Measurements from ENCODE around the gene MMP12. TPM values are rescaled to one million over a fixed set of nuclear protein-coding genes. Genes with fewer than 3 reads are reported as not detected.

MMP12 gene
- total RNA-seq, 2 donors from 2014 or later = not detected

DNA sequence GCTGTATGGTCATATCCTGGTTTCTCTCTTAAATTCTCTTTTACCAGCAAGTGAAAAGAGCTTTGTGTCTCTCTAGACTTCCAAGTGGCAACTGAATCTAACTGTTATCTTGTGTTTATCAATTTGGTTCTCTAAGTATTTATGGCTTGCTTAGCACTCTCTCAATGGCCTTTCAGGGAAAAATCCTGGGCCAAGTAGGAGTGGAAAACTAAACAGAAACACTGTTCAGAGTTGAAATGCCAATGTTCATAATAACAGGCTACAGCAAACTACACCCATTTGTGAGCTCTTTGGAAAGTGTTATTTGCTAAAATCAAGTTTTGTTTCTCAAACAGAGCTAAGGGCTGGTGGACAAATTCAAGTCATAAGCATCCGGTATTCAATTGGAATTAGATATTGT lies 10.1 kb downstream of the MMP12 start:
- H3K4me1 ChIP-seq = no peaks in the 10 kb centered on the region
- TF ChIP-seq, protein P1, sequence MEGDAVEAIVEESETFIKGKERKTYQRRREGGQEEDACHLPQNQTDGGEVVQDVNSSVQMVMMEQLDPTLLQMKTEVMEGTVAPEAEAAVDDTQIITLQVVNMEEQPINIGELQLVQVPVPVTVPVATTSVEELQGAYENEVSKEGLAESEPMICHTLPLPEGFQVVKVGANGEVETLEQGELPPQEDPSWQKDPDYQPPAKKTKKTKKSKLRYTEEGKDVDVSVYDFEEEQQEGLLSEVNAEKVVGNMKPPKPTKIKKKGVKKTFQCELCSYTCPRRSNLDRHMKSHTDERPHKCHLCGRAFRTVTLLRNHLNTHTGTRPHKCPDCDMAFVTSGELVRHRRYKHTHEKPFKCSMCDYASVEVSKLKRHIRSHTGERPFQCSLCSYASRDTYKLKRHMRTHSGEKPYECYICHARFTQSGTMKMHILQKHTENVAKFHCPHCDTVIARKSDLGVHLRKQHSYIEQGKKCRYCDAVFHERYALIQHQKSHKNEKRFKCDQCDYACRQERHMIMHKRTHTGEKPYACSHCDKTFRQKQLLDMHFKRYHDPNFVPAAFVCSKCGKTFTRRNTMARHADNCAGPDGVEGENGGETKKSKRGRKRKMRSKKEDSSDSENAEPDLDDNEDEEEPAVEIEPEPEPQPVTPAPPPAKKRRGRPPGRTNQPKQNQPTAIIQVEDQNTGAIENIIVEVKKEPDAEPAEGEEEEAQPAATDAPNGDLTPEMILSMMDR (IDR thresholded peaks at IDR 0.05) = no peak
- DNase-seq (ENCODE audit: low spot score) = no peak
- no peak overlapping the region for H3K4me3 ChIP-seq
- H3K9me3 ChIP-seq = no peaks in the 10 kb centered on the region
- no peak overlapping the region for H3K27ac ChIP-seq
- H3K27me3 ChIP-seq = no peaks in the 10 kb centered on the region
- no peaks in the 10 kb centered on the region for H3K36me3 ChIP-seq

DNA sequence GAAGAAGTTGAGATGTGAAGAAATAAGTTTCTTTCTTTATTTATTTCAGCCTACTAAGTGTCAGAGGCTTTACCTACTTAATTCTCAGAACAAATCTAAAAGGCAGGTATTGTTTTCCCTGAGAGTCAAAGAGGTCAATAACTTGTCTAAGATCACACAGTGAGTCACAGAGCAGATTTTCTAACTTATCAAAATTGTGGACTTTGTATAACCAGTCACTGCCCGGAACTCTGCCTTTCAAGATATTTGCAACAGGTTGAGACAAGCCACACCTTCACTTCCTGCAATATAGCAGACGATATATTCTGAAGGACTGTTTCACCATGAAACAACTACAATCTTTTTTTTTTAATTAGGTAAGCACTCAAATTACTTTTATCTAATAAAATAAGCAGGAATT lies 20.8 kb downstream of the MMP12 start:
- DNase-seq (ENCODE audit: low spot score) = no peak
- Histone ChIP-seq H3K36me3 (no peaks in the 10 kb centered on the region), H3K27ac (no peak overlapping the region), H3K4me1 (no peaks in the 10 kb centered on the region), H3K27me3 (no peaks in the 10 kb centered on the region), H3K4me3 (no peak overlapping the region), H3K9me3 (no peaks in the 10 kb centered on the region)
- TF ChIP-seq, protein P1 (IDR thresholded peaks at IDR 0.05) = no peak

DNA sequence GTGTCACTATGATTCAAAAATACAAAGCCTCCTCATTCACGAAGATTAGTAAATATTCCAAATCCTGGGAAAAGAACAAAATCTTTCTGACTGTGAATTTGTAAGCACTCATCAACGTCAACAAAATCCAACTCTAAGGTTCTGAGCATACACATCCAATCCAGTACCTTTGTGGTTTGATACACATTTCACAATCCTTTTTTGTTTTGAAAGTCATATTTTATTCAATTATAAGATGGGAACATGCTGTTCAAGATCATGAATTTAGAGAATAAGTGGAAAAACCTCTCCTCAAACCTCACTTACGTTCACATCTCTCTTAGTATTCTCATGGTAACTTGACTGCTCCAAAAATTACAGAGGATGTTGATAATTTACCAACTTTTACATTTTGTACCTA lies 21.7 kb downstream of the MMP12 start:
- no peaks in the 10 kb centered on the region for H3K36me3 ChIP-seq
- no peak overlapping the region for H3K4me3 ChIP-seq
- TF ChIP-seq, protein P1 (IDR thresholded peaks at IDR 0.05) = no peak
- H3K9me3 ChIP-seq = no peaks in the 10 kb centered on the region
- no peak for DNase-seq (ENCODE audit: low spot score)
- H3K27me3 ChIP-seq = no peaks in the 10 kb centered on the region
- H3K4me1 ChIP-seq = no peaks in the 10 kb centered on the region
- no peak overlapping the region for H3K27ac ChIP-seq

DNA sequence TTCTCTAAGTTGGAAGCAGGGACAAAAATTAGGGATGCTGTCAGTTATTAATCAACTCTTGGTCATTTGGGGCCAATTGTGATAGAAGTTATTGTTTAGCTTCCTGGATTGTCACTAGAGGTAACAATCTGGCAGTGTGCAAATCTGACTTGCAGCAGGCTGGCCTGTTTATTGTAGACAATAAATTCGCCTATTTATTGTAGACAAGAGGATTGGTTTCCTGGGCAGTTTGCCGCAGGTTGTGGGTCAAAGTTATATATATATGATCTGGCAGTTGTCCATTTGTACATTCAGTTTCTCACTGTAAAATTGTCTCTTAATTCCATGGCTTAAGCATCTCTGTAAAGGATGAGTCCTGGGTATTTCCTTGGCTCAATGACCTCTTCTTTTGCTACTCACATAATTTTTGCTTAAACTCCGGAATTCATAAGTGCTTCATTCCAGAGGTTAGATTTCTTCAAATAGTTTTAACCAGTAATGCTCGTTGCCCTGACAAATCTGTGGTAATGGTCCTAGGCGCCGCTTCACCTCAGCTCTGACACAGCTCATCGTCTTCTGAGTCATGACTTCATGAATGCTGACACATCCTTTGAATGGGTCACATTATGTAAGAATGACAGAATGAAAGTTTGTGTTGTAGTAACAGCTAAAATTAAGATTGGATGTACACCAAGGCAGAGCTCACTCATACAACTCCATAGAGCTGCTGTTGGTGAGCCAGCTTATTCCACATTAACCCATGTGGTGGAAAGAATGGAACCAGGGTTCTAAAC lies 23.6 kb downstream of the MMP12 start:
- TF ChIP-seq, protein P1 (IDR thresholded peaks at IDR 0.05) = no peak
- H3K27me3 ChIP-seq = peaks cover 0 to 2% of the 10 kb centered on the region in 2 donors
- no peaks in the 10 kb centered on the region for H3K4me1 ChIP-seq
- H3K9me3 ChIP-seq = no peaks in the 10 kb centered on the region
- DNase-seq (ENCODE audit: low spot score) = no peak
- H3K4me3 ChIP-seq = no peak overlapping the region
- no peaks in the 10 kb centered on the region for H3K36me3 ChIP-seq
- no peak overlapping the region for H3K27ac ChIP-seq

DNA sequence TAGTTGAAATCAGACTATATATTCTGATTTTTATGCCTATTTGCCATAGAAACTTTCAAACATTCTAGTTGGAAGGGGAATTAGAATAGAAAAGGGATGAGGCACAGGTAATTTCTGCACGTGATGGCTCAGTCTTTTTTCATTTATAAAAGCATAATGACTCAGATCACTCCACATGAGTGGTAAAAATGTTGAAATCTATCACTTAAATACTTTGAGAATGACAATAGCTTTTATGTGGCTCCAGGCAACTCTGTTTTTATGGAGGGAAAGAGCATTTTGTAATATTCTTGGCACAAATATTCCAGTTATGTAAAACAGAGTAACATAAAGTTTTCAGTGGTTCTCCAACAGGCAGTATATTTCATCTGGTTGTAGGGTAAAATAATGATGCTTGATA lies 25.5 kb downstream of the MMP12 start:
- Histone ChIP-seq H3K9me3 (no peaks in the 10 kb centered on the region), H3K27me3 (peaks cover 0 to 2% of the 10 kb centered on the region in 2 donors), H3K36me3 (no peaks in the 10 kb centered on the region), H3K27ac (no peak overlapping the region), H3K4me3 (no peak overlapping the region), H3K4me1 (no peaks in the 10 kb centered on the region)
- DNase-seq (ENCODE audit: low spot score) = no peak
- TF ChIP-seq, protein P1 (IDR thresholded peaks at IDR 0.05) = no peak

DNA sequence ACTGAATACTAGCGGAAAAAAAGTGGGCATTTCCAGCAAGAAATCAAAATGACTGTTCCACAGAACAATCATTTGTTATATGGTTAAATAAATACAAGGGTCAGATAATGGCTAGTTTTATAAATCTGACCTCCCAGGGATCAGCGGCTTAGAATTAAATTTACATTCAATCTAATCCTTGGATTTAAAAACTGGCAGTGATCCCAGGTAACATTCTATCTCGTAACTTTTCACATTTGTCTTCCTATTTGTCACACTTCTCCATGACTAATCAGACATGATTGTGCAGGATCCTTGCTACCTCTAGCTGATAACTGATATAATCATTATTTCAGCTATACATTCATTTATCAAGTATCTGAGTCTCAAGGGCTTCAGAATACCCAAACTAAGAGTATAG lies 28.5 kb downstream of the MMP12 start:
- TF ChIP-seq, protein P1 (IDR thresholded peaks at IDR 0.05) = no peak
- Histone ChIP-seq H3K4me3 (no peak overlapping the region), H3K27me3 (peaks cover 0 to 2% of the 10 kb centered on the region in 2 donors), H3K36me3 (no peaks in the 10 kb centered on the region), H3K9me3 (no peaks in the 10 kb centered on the region), H3K27ac (no peak overlapping the region), H3K4me1 (no peaks in the 10 kb centered on the region)
- no peak for DNase-seq (ENCODE audit: low spot score)

Measured in right atrium auricular region (tissue), 2 donors.